ENCODE results near the gene PIGV. TPM values are rescaled to one million over a fixed set of nuclear protein-coding genes. Genes with fewer than 3 reads are reported as not detected.
"Not testable (repeated sequence)": the region's sequence is repeated elsewhere in the genome, so short reads cannot be mapped to it uniquely, and the experiment has no call there.

The PIGV gene
- polyA plus RNA-seq, 1 donor (not counting 4 experiments of a cell fraction or from before 2014, with no cell fraction given): 14.2 TPM

- Histone ChIP-seq H3K36me3 (ENCODE audit: control insufficient read depth in 2 of 2, extremely low read depth in 1 of 2, insufficient read depth in 2 of 2, low read length in 2 of 2) (peaks cover 25 to 44% of the 10 kb centered on the region in 2 experiments), H3K4me2 (ENCODE audit: control insufficient read depth, extremely low read depth, insufficient read depth, low read depth, low read length) (no peak overlapping the region), H3K9me3 (ENCODE audit: control insufficient read depth, low read depth, low read length) (no peaks in the 10 kb centered on the region), H3K27ac (ENCODE audit: control insufficient read depth, insufficient read depth, low read length) (no peak overlapping the region), H3K79me2 (ENCODE audit: control insufficient read depth, insufficient read depth, low read length) (peaks cover 37% of the 10 kb centered on the region), H2AFZ (ENCODE audit: control insufficient read depth, low read length) (no peak overlapping the region), H3K4me3 (ENCODE audit: control insufficient read depth in 2 of 3, extremely low read depth in 1 of 3, insufficient read depth in 2 of 3, low read depth in 1 of 3, low read length in 3 of 3) (no peak overlapping the region), H3K27me3 (ENCODE audit: control insufficient read depth, extremely low read depth, insufficient read depth, low read length) (no peaks in the 10 kb centered on the region), H3K9ac (ENCODE audit: control insufficient read depth, extremely low read depth, insufficient read depth, low read length) (no peak overlapping the region), H4K20me1 (ENCODE audit: control insufficient read depth, extremely low read depth, insufficient read depth, low read length) (no peaks in the 10 kb centered on the region), H3K4me1 (ENCODE audit: control insufficient read depth, extremely low read depth, insufficient read depth, low read length) (peaks cover 11% of the 10 kb centered on the region), H3K9me1 (ENCODE audit: control insufficient read depth, extremely low read depth, insufficient read depth, low read length) (peaks cover 4% of the 10 kb centered on the region)
- dilution Hi-C loops (cut with MboI; ENCODE audit: extremely low pct_ligation_motif_present, low sequenced_read_pairs): no loop called here
- FAIRE-seq (no peak), DNase-seq (ENCODE audit: low read depth, low spot score) (no peak)
- TF ChIP-seq EZH2 (IDR thresholded peaks at IDR 0.05; ENCODE audit: low read length) (no peak), CTCF (optimal IDR thresholded peaks at IDR 0.05 in 1 of 3, IDR thresholded peaks at IDR 0.05 in 1 of 3, conservative IDR thresholded peaks at IDR 0.05 in 1 of 3; ENCODE audit: extremely low read depth in 1 of 3, insufficient read depth in 2 of 3, low read length in 3 of 3) (no peak)
Observed at GRCh38 chr1:26832249-26832960, 44.7 kb downstream of the PIGV start.

- no peak for TF ChIP-seq CTCF (optimal IDR thresholded peaks at IDR 0.05 in 1 of 3, IDR thresholded peaks at IDR 0.05 in 1 of 3, conservative IDR thresholded peaks at IDR 0.05 in 1 of 3; ENCODE audit: extremely low read depth in 1 of 3, insufficient read depth in 2 of 3, low read length in 3 of 3)
- TF ChIP-seq EZH2 (IDR thresholded peaks at IDR 0.05; ENCODE audit: low read length): no peak
- DNase-seq (ENCODE audit: low read depth, low spot score) (no peak), FAIRE-seq (no peak)
- no peaks in the 10 kb centered on the region for H3K27me3 ChIP-seq (ENCODE audit: control insufficient read depth, extremely low read depth, insufficient read depth, low read length)
- H3K4me3 ChIP-seq (ENCODE audit: control insufficient read depth in 2 of 3, extremely low read depth in 1 of 3, insufficient read depth in 2 of 3, low read depth in 1 of 3, low read length in 3 of 3): no peak overlapping the region
- peaks cover 4% of the 10 kb centered on the region for H3K9me1 ChIP-seq (ENCODE audit: control insufficient read depth, extremely low read depth, insufficient read depth, low read length)
- H3K36me3 ChIP-seq (ENCODE audit: control insufficient read depth in 2 of 2, extremely low read depth in 1 of 2, insufficient read depth in 2 of 2, low read length in 2 of 2): peaks cover 28 to 46% of the 10 kb centered on the region in 2 experiments
- no peaks in the 10 kb centered on the region for H4K20me1 ChIP-seq (ENCODE audit: control insufficient read depth, extremely low read depth, insufficient read depth, low read length)
- peaks cover 26% of the 10 kb centered on the region for H3K79me2 ChIP-seq (ENCODE audit: control insufficient read depth, insufficient read depth, low read length)
- no peak overlapping the region for H2AFZ ChIP-seq (ENCODE audit: control insufficient read depth, low read length)
- no peak overlapping the region for H3K27ac ChIP-seq (ENCODE audit: control insufficient read depth, insufficient read depth, low read length)
- dilution Hi-C loops (cut with MboI; ENCODE audit: extremely low pct_ligation_motif_present, low sequenced_read_pairs): no loop called here
- no peak overlapping the region for H3K4me2 ChIP-seq (ENCODE audit: control insufficient read depth, extremely low read depth, insufficient read depth, low read depth, low read length)
- H3K9ac ChIP-seq (ENCODE audit: control insufficient read depth, extremely low read depth, insufficient read depth, low read length): no peak overlapping the region
- H3K4me1 ChIP-seq (ENCODE audit: control insufficient read depth, extremely low read depth, insufficient read depth, low read length): peaks cover 1% of the 10 kb centered on the region
- no peaks in the 10 kb centered on the region for H3K9me3 ChIP-seq (ENCODE audit: control insufficient read depth, low read depth, low read length)
Observed at GRCh38 chr1:26833432-26834405, 46.0 kb downstream of the PIGV start.

GRCh38 chr1:26837665-26838064, 49.9 kb downstream of the PIGV start:
- H3K79me2 ChIP-seq (ENCODE audit: control insufficient read depth, insufficient read depth, low read length); dilution Hi-C loops (cut with MboI; ENCODE audit: extremely low pct_ligation_motif_present, low sequenced_read_pairs); H3K4me1 ChIP-seq (ENCODE audit: control insufficient read depth, extremely low read depth, insufficient read depth, low read length); H3K4me2 ChIP-seq (ENCODE audit: control insufficient read depth, extremely low read depth, insufficient read depth, low read depth, low read length); DNase-seq (ENCODE audit: low read depth, low spot score); H3K27me3 ChIP-seq (ENCODE audit: control insufficient read depth, extremely low read depth, insufficient read depth, low read length); H3K27ac ChIP-seq (ENCODE audit: control insufficient read depth, insufficient read depth, low read length); H3K9me3 ChIP-seq (ENCODE audit: control insufficient read depth, low read depth, low read length); H3K9me1 ChIP-seq (ENCODE audit: control insufficient read depth, extremely low read depth, insufficient read depth, low read length); FAIRE-seq; H2AFZ ChIP-seq (ENCODE audit: control insufficient read depth, low read length); H4K20me1 ChIP-seq (ENCODE audit: control insufficient read depth, extremely low read depth, insufficient read depth, low read length); H3K9ac ChIP-seq (ENCODE audit: control insufficient read depth, extremely low read depth, insufficient read depth, low read length); H3K4me3 ChIP-seq (ENCODE audit: control insufficient read depth in 2 of 3, extremely low read depth in 1 of 3, insufficient read depth in 2 of 3, low read depth in 1 of 3, low read length in 3 of 3): not testable (repeated sequence)
- H3K36me3 ChIP-seq (ENCODE audit: control insufficient read depth in 2 of 2, extremely low read depth in 1 of 2, insufficient read depth in 2 of 2, low read length in 2 of 2): peaks cover 42 to 43% of the 10 kb centered on the region in 2 experiments
